NCI-H1417 (cell line): ENCODE data around the gene GNB3.
"Not testable (repeated sequence)": the region's sequence is repeated elsewhere in the genome, so short reads cannot be mapped to it uniquely, and the experiment has no call there.

ENCODE experiments used
- DNase-seq, 3 experiments: peaks; one replicate each; lab custom pipeline; 2025; lab: John Stamatoyannopoulos, UW

The GNB3 gene

DNA sequence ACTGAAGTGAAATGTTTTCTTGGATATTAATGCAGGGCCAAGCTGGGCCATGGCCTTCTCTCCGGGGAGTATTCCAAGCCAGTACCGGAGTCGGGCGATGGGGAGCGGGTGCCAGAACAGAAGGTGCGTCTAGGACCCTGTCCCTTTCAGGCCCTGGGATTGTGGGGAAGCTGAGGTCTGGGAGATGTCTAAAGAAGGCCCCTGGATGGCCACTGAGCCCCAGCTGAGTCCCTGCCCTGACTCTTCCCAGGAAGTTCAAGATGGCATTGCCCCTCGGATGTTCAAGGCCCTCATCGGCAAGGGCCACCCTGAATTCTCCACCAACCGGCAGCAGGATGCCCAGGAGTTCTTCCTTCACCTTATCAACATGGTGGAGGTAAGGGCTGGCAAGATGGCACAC, 19.4 kb downstream of the GNB3 start:
- no peak for DNase-seq

DNA sequence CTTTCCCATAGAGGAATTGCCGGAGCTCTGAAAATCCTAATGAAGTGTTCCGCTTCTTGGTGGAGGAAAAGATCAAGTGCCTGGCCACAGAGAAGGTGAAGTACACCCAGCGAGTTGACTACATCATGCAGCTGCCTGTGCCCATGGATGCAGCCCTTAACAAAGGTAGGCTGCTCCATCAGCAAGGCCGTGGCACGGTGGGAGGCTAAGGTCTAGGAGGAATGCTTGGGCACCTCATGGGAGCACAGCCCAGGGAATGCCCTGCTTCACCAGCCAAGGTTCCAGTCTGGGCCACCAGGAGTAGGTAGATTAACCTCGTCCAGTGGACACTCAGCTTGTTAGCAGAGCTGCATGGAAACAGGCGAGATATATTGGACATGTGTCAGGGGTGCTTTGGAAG, 20.2 kb downstream of the GNB3 start:
- no peak for DNase-seq

DNA sequence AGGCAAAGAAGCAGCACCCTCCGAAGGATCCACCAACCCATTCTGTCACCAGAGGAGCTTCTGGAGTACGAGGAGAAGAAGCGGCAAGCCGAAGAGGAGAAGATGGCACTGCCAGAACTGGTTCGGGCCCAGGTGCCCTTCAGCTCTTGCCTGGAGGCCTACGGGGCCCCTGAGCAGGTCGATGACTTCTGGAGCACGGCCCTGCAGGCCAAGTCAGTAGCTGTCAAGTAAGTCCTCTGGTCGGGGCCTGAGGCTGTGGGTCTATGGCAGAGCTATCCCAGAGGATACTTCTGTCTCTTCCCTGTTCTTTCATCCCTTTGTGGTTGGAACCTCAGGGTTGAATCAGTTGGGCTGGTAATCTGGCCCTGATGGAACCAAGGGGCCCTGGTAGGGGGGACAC, 20.7 kb downstream of the GNB3 start:
- DNase-seq, result no peak

GRCh38 chr12:6863033-6863432, 22.3 kb downstream of the GNB3 start:
- no peak for DNase-seq

GRCh38 chr12:6863586-6864321, 23.0 kb downstream of the GNB3 start:
- no peak for DNase-seq

- not testable (repeated sequence) for DNase-seq
These were observed 24.6 kb downstream of the GNB3 start for GRCh38 chr12:6865307-6865706.

DNA sequence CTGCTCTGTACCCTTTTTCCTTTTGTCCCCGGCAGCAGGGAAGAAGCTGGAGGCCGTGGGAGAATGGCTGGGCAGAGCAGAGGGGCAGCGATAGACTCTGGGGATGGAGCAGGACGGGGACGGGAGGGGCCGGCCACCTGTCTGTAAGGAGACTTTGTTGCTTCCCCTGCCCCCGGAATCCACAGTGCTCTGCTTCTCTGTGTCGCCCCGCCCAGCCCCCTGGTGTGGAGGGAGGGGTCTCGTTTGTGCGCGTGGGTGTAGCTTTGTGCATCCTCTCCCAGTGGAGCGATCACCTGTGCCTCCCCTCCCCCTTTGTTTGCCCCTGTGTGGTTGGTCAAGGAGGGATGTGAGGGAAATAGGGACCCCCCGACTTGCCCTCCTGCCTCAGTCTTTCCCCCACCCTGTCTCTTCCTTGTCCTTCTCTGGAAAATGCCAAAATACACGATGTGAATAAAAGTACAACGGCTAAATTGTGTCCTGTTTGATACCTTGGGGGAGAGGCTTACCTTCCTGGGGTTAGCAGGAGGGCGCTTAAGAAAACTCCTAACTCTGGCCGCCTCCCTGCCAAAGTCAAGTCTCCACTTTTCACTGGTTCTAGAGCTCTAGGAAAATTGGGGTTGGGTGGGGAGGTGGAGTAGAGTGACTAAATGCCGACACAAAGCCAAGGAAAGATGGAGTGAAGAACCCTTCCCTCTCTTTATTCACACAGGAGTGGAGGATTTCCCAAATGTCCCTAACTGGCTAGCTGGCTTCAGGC, 25.6 kb downstream of the GNB3 start:
- DNase-seq, result peak in 2 of 3 experiments; percentile 13 to 15

DNA sequence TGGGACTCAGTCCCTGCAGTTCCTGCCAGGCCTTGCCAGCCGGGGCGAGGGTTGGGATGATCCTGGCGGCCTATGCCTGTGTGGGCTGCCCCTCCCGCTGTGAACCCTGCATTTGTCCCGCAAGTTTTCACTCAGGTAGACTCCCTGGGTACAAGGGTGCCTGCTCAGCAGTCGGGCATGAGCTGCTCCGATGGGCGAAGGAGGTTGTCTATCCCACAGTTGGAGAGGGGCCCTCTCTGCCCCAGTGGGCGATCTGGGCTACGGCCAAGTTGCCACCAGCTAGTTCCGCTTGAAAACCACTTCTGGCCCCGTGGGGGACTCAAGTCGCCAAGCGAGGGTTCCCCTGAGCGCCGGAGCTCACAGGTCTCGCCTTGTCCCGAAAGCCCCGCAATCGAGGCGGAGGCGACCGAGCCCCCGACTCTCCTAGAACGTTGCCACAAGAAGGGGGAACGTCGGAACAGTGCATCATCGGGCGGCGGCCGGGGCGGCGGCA, 26.2 kb downstream of the GNB3 start:
- DNase-seq, result no peak

DNA sequence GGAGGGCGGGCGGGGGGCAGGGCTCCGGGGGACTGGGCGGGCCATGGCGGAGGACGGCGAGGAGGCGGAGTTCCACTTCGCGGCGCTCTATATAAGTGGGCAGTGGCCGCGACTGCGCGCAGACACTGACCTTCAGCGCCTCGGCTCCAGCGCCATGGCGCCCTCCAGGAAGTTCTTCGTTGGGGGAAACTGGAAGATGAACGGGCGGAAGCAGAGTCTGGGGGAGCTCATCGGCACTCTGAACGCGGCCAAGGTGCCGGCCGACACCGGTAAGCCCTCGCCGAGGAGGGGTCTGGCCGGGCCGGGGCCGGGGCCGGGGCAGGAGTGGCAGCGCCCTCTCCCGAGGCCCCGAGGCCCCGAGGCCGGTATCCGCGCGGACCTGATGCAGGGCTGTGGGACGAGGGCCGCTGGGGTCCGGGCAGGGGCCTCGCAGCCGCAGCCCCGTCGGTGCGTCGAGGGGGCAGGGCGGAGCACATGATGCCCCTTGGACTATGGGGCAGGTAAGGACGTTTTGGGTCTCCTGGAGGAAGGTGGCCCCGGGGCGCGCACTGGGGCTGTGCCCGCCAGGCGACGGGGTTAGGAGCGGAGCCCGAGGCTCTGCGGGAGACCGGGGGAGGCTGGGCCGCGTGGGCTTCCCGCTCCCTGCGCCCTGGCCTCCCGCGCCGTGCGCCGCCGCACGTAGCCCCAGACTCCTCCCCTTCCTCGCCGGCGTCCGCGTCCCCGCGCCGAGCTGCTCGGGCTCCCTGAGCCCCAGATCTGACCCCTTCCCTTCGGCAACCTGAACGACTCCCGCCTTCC, 26.9 kb downstream of the GNB3 start, which contains the start of gene TPI1:
Gene TPI1 (plus strand): TSS at position 119 of the 798 bp plus-strand sequence. CDS start 36 bp downstream, at position 155.
- peak; percentile 69 to 88 (median 87) for DNase-seq

GRCh38 chr12:6868211-6869048, 27.7 kb downstream of the GNB3 start:
- DNase-seq, result peak in 1 of 3 experiments; percentile 38

GRCh38 chr12:6869049-6870021, 28.6 kb downstream of the GNB3 start:
- peak; percentile 80 to 90 (median 88) for DNase-seq

DNA sequence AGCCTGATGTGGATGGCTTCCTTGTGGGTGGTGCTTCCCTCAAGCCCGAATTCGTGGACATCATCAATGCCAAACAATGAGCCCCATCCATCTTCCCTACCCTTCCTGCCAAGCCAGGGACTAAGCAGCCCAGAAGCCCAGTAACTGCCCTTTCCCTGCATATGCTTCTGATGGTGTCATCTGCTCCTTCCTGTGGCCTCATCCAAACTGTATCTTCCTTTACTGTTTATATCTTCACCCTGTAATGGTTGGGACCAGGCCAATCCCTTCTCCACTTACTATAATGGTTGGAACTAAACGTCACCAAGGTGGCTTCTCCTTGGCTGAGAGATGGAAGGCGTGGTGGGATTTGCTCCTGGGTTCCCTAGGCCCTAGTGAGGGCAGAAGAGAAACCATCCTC, 29.6 kb downstream of the GNB3 start:
- DNase-seq, result peak in 1 of 3 experiments; percentile 15

GRCh38 chr12:6871052-6871957, 30.6 kb downstream of the GNB3 start:
- DNase-seq, result peak; percentile 13 to 39 (median 18)

DNA sequence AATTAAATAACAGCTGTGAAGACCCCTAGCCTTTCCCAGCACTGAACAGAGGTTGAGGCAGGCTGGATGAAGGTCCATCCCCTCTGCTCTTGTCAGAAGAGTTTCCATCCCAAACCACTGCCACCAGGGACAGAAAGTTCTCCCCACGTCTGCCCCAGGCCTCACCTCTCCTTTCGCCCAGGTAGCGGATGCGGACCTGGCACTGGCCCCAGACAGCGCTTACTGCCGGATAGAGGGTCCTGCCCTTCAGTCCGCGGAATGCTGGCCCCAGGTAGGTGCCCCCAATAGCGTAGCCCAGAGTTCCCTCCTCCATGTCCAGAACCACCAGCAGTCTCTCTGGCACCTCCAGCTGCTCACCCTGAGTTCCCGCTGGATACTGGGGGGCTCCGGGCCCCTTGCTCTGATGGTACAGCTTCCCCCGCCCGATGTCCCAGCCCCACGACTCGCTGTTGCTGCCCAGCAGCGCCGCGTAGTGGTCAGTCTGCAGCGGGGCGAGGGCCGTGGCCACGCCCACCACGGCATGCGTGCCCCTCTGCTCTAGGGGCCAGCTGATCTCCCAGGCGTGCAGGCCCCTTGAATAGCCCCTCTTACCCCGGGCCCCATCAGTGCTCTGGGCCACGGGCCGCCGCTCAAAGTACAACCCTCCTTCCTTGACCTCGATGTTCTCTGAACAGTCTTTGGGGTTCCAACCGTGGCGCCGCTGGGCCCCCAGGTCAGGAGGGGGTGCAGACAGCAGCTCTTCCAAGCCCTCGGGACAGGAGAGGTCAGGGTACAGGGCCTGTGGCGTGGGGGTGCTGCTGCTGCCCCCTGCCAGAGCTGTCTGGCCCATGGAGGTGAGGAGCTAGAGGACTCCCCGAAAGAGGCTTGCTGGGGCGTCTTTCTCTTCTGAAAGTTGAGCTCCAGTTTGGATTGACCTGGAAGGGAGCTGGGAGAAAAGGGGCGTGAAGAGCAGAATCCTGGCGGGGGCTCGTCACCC, 31.6 kb downstream of the GNB3 start:
- peak; percentile 76 to 82 (median 80) for DNase-seq

GRCh38 chr12:6873094-6874014, 32.6 kb downstream of the GNB3 start, which contains the start of gene SPSB2:
Gene SPSB2, minus strand, starts transcription at chr12:6873303. Its CDS starts 402 bp downstream, at chr12:6872901.
- DNase-seq, result peak; percentile 96 to 97 (median 97)

- not testable (repeated sequence) for DNase-seq
These were observed 33.3 kb downstream of the GNB3 start for GRCh38 chr12:6874015-6874368.

DNA sequence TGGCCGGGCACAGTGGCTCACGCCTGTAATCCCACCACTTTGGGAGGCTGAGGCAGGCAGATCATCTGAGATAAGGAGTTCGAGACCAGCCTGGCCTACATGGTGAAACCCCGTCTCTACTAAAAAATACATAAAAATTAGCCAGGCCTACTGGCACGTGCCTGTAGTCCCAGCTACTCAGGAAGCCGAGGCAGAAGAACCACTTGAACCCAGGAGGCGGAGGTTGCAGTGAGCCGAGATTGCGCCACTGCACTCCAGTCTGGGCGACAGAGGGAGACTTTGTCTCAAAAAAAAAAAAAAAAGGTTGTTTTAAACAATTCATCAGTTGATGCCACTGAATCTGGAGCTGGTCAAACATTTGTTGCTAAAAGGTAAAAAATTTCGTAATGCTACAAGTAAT, 39.1 kb downstream of the GNB3 start:
- DNase-seq, result not testable (repeated sequence)
